ENCODE data around the gene RAPGEF3.

DNA sequence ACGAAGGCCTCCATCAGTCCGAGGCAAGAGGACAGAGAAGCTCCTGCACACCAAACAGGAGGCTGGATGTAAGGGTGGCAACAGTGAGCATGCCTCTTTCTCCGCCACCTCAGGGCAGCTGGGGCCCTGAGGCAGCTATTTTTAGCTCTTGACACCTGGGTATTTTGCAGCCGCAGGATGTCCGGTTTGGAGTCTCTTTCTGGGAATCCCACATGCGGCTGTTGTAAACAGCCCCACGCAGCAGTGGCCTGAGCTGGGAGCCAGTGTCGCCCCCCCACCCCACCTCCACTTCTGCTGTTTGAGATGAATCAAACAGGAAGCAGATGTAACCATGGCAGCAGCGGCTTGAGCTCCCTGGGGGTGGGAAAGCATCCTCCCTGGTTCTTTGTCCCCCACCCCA, 49.4 kb upstream of the RAPGEF3 start:
- TF ChIP-seq, protein P1, sequence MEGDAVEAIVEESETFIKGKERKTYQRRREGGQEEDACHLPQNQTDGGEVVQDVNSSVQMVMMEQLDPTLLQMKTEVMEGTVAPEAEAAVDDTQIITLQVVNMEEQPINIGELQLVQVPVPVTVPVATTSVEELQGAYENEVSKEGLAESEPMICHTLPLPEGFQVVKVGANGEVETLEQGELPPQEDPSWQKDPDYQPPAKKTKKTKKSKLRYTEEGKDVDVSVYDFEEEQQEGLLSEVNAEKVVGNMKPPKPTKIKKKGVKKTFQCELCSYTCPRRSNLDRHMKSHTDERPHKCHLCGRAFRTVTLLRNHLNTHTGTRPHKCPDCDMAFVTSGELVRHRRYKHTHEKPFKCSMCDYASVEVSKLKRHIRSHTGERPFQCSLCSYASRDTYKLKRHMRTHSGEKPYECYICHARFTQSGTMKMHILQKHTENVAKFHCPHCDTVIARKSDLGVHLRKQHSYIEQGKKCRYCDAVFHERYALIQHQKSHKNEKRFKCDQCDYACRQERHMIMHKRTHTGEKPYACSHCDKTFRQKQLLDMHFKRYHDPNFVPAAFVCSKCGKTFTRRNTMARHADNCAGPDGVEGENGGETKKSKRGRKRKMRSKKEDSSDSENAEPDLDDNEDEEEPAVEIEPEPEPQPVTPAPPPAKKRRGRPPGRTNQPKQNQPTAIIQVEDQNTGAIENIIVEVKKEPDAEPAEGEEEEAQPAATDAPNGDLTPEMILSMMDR (conservative IDR thresholded peaks at IDR 0.05; ENCODE audit: low read length), result no peak
- TF ChIP-seq EZH2phosphoT487 (IDR thresholded peaks at IDR 0.05; ENCODE audit: borderline replicate concordance), result no peak
